Measurements from ENCODE around the gene ABHD12. TPM values are rescaled to one million over a fixed set of nuclear protein-coding genes. Genes with fewer than 3 reads are reported as not detected.
"Not testable (repeated sequence)": the region's sequence is repeated elsewhere in the genome, so short reads cannot be mapped to it uniquely, and the experiment has no call there.

Gene ABHD12
- total RNA-seq, 1 donor from 2014 or later, result 25.0 TPM

- no peak for DNase-seq (ENCODE audit: low spot score)
- peak; percentile 52 for ATAC-seq
Observed at GRCh38 chr20:25324412-25324811, 66.2 kb downstream of the ABHD12 start.

GRCh38 chr20:25323496-25324246, 67.0 kb downstream of the ABHD12 start:
- ATAC-seq (peak; percentile 72), DNase-seq (ENCODE audit: low spot score) (no peak)

GRCh38 chr20:25321991-25322390, 68.6 kb downstream of the ABHD12 start:
- ATAC-seq (no peak), DNase-seq (ENCODE audit: low spot score) (no peak)

- no peak for ATAC-seq
Observed at GRCh38 chr20:25321262-25321831, 69.3 kb downstream of the ABHD12 start.

GRCh38 chr20:25320035-25320800, 70.4 kb downstream of the ABHD12 start:
- ATAC-seq, result no peak
- peak; percentile 21 for DNase-seq (ENCODE audit: low spot score)

More at GRCh38 chr20:25321262-25321831, 69.3 kb downstream of the ABHD12 start:
- DNase-seq (ENCODE audit: low spot score), result peak; percentile 31

GRCh38 chr20:25319241-25320034, 71.2 kb downstream of the ABHD12 start:
- DNase-seq (ENCODE audit: low spot score) (peak; percentile 22), ATAC-seq (no peak)

- DNase-seq (ENCODE audit: low spot score), result peak; percentile 35
- peak; percentile 23 for ATAC-seq
Observed at GRCh38 chr20:25318471-25319240, 72.0 kb downstream of the ABHD12 start.

GRCh38 chr20:25317351-25318075, 73.1 kb downstream of the ABHD12 start:
- no peak for ATAC-seq
- DNase-seq (ENCODE audit: low spot score), result peak; percentile 33

GRCh38 chr20:25316506-25317190, 74.0 kb downstream of the ABHD12 start:
- DNase-seq (ENCODE audit: low spot score) (peak; percentile 31), ATAC-seq (no peak)

GRCh38 chr20:25315418-25316210, 75.0 kb downstream of the ABHD12 start:
- DNase-seq (ENCODE audit: low spot score) (peak; percentile 33), ATAC-seq (no peak)

GRCh38 chr20:25314497-25315417, 75.9 kb downstream of the ABHD12 start:
- ATAC-seq, result no peak
- peak; percentile 35 for DNase-seq (ENCODE audit: low spot score)

- DNase-seq (ENCODE audit: low spot score) (no peak), ATAC-seq (no peak)
Observed at GRCh38 chr20:25313593-25313992, 77.0 kb downstream of the ABHD12 start.

- not testable (repeated sequence) for DNase-seq (ENCODE audit: low spot score)
Observed at GRCh38 chr20:25312716-25313115, 77.9 kb downstream of the ABHD12 start.

GRCh38 chr20:25310921-25311728, 79.5 kb downstream of the ABHD12 start:
- DNase-seq (ENCODE audit: low spot score), result no peak

More at GRCh38 chr20:25312716-25313115, 77.9 kb downstream of the ABHD12 start:
- ATAC-seq, result not testable (repeated sequence)

GRCh38 chr20:25310268-25310920, 80.2 kb downstream of the ABHD12 start:
- DNase-seq (ENCODE audit: low spot score), result peak; percentile 60

More at GRCh38 chr20:25310921-25311728, 79.5 kb downstream of the ABHD12 start:
- peak; percentile 50 for ATAC-seq

More at GRCh38 chr20:25310268-25310920, 80.2 kb downstream of the ABHD12 start:
- ATAC-seq, result peak; percentile 93

Measured in left lobe of liver (tissue), 2 donors.